Endothelial cell of umbilical vein (primary cell): ENCODE results near the gene TEX12.

Source experiments
- CTCF ChIP-seq, 2 donors: IDR thresholded peaks; 1 replicate in 1 of 2; 2 replicates in 1 of 2; pipeline ENCODE4 v1.5.1; 2011; ENCODE audit warnings: low read length in 2 of 2, mild to moderate bottlenecking in 2 of 2, moderate library complexity in 2 of 2, control low read depth in 1 of 2, inconsistent platforms in 1 of 2, low read depth in 1 of 2; ENCODE audit not compliant: insufficient read depth in 1 of 2; ENCODE audit errors: extremely low read depth in 1 of 2
- EZH2 ChIP-seq: IDR thresholded peaks from 2 replicates; pipeline ENCODE4 v1.6.1; 2012; ENCODE audit warnings: borderline replicate concordance, low read depth, mild to moderate bottlenecking, moderate library complexity, low read length, inconsistent platforms; ENCODE audit not compliant: severe bottlenecking
- FOS ChIP-seq: IDR thresholded peaks from 2 replicates; pipeline ENCODE4 v1.6.1; 2011; ENCODE audit warnings: mild to moderate bottlenecking, low read length, moderate library complexity, borderline replicate concordance; ENCODE audit not compliant: insufficient read depth
- GATA2 ChIP-seq: IDR thresholded peaks from 2 replicates; pipeline ENCODE4 v1.7.0; 2011; ENCODE audit warnings: low read depth, mild to moderate bottlenecking, moderate library complexity, mixed read lengths, low read length; ENCODE audit not compliant: insufficient read length, insufficient read depth
- JUN ChIP-seq: IDR thresholded peaks from 2 replicates; pipeline ENCODE4 v1.6.1; 2011; ENCODE audit warnings: borderline replicate concordance, low read depth; ENCODE audit not compliant: insufficient read length, insufficient read depth
- MAX ChIP-seq: IDR thresholded peaks from 2 replicates; pipeline ENCODE4 v1.6.1; 2011; ENCODE audit not compliant: insufficient read depth, insufficient read length
- POLR2A ChIP-seq: IDR thresholded peaks from 2 replicates; pipeline ENCODE4 v1.6.1; 2012; ENCODE audit warnings: low read depth, mild to moderate bottlenecking, control low read depth, low read length
- POLR2AphosphoS5 ChIP-seq: IDR thresholded peaks from 2 replicates; pipeline ENCODE4 v1.6.1; 2012; ENCODE audit warnings: low read depth, mild to moderate bottlenecking, control low read depth, low read length, moderate library complexity; ENCODE audit not compliant: insufficient read depth

GRCh38 chr11:112213753-112214152, 46.6 kb downstream of the TEX12 start:
- TF ChIP-seq CTCF (IDR thresholded peaks at IDR 0.05; ENCODE audit: extremely low read depth in 1 of 2, insufficient read depth in 1 of 2, low read depth in 1 of 2, low read length in 2 of 2) (no peak), MAX (no peak), EZH2 (no peak), POLR2A (no peak), JUN (no peak), GATA2 (no peak), POLR2AphosphoS5 (no peak), FOS (no peak)
